ENCODE data around the gene LAMC2. TPM values are rescaled to one million over a fixed set of nuclear protein-coding genes. Genes with fewer than 3 reads are reported as not detected.
A peak's percentile ranks its signal among the peaks of the same experiment; 100 is the strongest.

Gene LAMC2
- total and polyA plus RNA-seq, 7 donors, result 0.25 to 1.3 (median 0.99) TPM

DNA sequence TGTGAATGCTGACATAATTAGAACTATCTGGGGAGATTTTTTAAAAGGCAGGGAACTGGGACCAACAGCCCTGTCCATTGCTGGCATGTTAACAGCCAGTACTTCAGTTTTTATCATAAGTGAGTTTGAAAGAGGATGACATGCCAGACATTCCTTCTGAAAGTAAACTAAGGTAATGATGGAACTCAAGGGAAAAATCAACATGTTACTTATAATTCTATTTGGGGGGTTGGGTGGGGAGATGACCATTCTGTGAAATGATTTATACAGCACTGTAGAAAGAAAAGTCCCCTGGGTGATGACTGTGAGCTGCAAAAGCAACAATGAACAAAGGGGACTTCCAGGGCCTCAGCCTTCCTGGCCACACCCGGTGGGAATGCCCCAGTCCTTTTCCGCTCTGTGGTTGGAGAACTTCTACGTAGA is 5.4 kb upstream of the LAMC2 start:
- TF ChIP-seq, protein P1, sequence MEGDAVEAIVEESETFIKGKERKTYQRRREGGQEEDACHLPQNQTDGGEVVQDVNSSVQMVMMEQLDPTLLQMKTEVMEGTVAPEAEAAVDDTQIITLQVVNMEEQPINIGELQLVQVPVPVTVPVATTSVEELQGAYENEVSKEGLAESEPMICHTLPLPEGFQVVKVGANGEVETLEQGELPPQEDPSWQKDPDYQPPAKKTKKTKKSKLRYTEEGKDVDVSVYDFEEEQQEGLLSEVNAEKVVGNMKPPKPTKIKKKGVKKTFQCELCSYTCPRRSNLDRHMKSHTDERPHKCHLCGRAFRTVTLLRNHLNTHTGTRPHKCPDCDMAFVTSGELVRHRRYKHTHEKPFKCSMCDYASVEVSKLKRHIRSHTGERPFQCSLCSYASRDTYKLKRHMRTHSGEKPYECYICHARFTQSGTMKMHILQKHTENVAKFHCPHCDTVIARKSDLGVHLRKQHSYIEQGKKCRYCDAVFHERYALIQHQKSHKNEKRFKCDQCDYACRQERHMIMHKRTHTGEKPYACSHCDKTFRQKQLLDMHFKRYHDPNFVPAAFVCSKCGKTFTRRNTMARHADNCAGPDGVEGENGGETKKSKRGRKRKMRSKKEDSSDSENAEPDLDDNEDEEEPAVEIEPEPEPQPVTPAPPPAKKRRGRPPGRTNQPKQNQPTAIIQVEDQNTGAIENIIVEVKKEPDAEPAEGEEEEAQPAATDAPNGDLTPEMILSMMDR (IDR thresholded peaks at IDR 0.05), result no peak
- intact Hi-C loops (cut with DNase I), result no loop called here

DNA sequence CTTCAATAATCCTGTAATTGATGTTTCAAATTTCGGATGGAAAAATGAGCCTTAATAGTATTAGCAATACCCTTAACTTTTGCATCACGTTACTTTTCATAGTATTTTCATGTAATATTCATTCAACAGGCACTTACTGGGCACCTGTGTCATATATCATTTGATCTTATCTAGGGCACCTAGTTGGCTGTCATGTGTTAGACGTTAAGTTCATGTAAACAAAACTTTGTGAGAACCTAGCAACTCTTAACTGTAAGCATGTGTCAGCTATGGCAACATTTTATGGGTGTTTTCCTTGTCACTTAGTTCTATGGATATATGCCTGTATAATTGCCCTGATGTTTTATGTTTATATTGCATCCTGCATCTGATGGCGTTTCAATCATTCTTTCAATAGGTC is 777 bp downstream of the LAMC2 start:
- TF ChIP-seq, protein P1 (IDR thresholded peaks at IDR 0.05), result no peak
- Histone ChIP-seq H3K27ac (no peak overlapping the region), H3K36me3 (ENCODE audit: insufficient read depth in 1 of 2, low read depth in 1 of 2) (no peaks in the 10 kb centered on the region), H3K27me3 (ENCODE audit: insufficient read depth in 3 of 3, low read length in 2 of 3) (peaks cover 0 to 6% (median 0%) of the 10 kb centered on the region in 3 donors), H3K9me3 (no peaks in the 10 kb centered on the region), H3K4me3 (no peak overlapping the region), H3K4me1 (no peaks in the 10 kb centered on the region)
- intact Hi-C loops (cut with DNase I), result no loop called here
- DNase-seq (no peak), ATAC-seq (no peak)
- WGBS, 3 donors, result 78 to 89% (median 85%) methylated on average over 4 of the region's 4 CpGs

More for the DNA sequence above, 5.4 kb upstream of the LAMC2 start:
- DNase-seq (peak; percentile 46 to 67), ATAC-seq (peak; percentile 46 to 71 (median 65))
- Histone ChIP-seq H3K27ac (peak overlapping the region; percentile 52), H3K9me3 (no peaks in the 10 kb centered on the region), H3K36me3 (ENCODE audit: insufficient read depth in 1 of 2, low read depth in 1 of 2) (no peaks in the 10 kb centered on the region), H3K4me3 (no peak overlapping the region), H3K4me1 (no peaks in the 10 kb centered on the region), H3K27me3 (ENCODE audit: insufficient read depth in 3 of 3, low read length in 2 of 3) (no peaks in the 10 kb centered on the region)
- WGBS, 3 donors, result 34 to 50% (median 40%) methylated on average over 3 of the region's 3 CpGs

- ATAC-seq (no peak), DNase-seq (no peak)
- Histone ChIP-seq H3K27me3 (ENCODE audit: insufficient read depth in 3 of 3, low read length in 2 of 3) (peaks cover 0 to 6% (median 0%) of the 10 kb centered on the region in 3 donors), H3K4me3 (no peak overlapping the region), H3K4me1 (no peaks in the 10 kb centered on the region), H3K36me3 (ENCODE audit: insufficient read depth in 1 of 2, low read depth in 1 of 2) (no peaks in the 10 kb centered on the region), H3K9me3 (no peaks in the 10 kb centered on the region), H3K27ac (no peak overlapping the region)
- intact Hi-C loops (cut with DNase I), result no loop called here
- WGBS, 3 donors, result 44 to 55% (median 55%) methylated on average over 1 of the region's 1 CpG
- TF ChIP-seq, protein P1 (IDR thresholded peaks at IDR 0.05), result no peak
These were observed 2.2 kb downstream of the LAMC2 start for GRCh38 chr1:183188240-183188639.

DNA sequence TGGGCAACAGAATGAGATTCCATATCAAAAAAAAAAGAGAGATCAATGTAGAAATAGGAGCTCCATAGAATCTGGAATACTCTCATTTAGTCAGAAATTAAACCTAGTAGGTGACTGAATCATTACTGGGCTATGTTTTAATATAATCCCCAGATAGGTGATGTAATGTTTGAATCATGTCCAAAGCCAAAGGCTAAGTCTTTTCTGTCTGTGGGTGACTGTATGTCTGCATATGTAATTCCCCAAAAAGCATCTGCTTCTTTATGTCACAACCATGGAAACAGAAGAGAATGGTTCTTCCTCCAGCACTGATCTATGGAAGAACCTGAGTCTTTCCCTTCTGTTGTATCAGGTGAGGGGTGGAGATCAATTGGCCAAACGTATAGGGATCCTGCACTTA is 5.8 kb downstream of the LAMC2 start:
- DNase-seq, result no peak
- intact Hi-C loops (cut with DNase I), result no loop called here
- H3K27ac ChIP-seq, result no peak overlapping the region
- H3K4me3 ChIP-seq, result no peak overlapping the region
- peaks cover 0 to 6% (median 0%) of the 10 kb centered on the region in 3 donors for H3K27me3 ChIP-seq (ENCODE audit: insufficient read depth in 3 of 3, low read length in 2 of 3)
- WGBS, 3 donors, result 38 to 54% (median 53%) methylated on average over 1 of the region's 1 CpG
- TF ChIP-seq, protein P1 (IDR thresholded peaks at IDR 0.05), result no peak
- no peaks in the 10 kb centered on the region for H3K9me3 ChIP-seq
- no peaks in the 10 kb centered on the region for H3K4me1 ChIP-seq
- H3K36me3 ChIP-seq (ENCODE audit: insufficient read depth in 1 of 2, low read depth in 1 of 2), result no peaks in the 10 kb centered on the region
- ATAC-seq, result no peak

DNA sequence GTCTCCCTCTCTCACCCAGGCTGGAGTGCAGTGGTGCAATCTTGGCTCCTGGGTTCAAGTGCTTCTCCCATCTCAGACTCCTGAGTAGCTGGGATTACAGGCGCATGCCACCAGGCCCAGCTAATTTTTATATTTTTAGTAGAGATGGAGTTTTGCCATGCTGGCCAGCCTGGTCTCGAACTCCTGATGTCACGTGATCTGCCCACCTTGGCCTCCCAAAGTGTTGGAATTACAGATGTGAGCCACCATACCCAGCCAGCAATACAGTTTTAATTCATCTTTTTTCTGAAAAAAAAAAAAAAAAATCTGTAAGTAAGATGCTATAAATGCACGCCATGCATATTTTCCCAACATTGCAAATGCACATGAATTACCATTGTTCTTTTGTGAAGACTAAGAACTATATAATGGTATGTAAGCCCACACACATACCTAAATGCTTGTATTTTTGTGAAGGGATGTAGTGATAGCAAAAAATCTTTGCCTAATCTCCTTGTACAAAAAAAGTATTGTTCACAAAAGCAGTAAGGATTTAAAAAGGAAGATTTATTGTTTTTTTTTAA is 8.0 kb downstream of the LAMC2 start:
- H3K4me1 ChIP-seq, result no peaks in the 10 kb centered on the region
- ATAC-seq, result no peak
- H3K27ac ChIP-seq, result no peak overlapping the region
- 83 to 93% (median 86%) methylated on average over 4 of the region's 4 CpGs for WGBS, 3 donors
- H3K9me3 ChIP-seq, result no peaks in the 10 kb centered on the region
- intact Hi-C loops (cut with DNase I), result no loop called here
- H3K36me3 ChIP-seq (ENCODE audit: insufficient read depth in 1 of 2, low read depth in 1 of 2), result no peaks in the 10 kb centered on the region
- no peak for DNase-seq
- TF ChIP-seq, protein P1 (IDR thresholded peaks at IDR 0.05), result no peak
- no peak overlapping the region for H3K4me3 ChIP-seq
- H3K27me3 ChIP-seq (ENCODE audit: insufficient read depth in 3 of 3, low read length in 2 of 3), result peaks cover 0 to under 1% (median 0%) of the 10 kb centered on the region in 3 donors

All from psoas muscle (tissue), 8 donors.